Coronary artery (tissue), 2 donors: ENCODE data around the gene TMEM212.

Experiments used
- DNase-seq: peaks from one replicate; pipeline ENCODE4 v3.0.0-alpha.2; 2017; ENCODE audit warnings: low spot score
- H3K27ac ChIP-seq, 2 donors: fragments of 200-600 bp; sonication (generic); one replicate each; pipeline ENCODE4 v1.5.1; 2016 to 2019
- H3K4me3 ChIP-seq: fragments of 200-600 bp; sonication (generic); 2 replicates; pipeline ENCODE4 v1.5.1; 2016; ENCODE audit warnings: mild to moderate bottlenecking, moderate library complexity
- CTCF ChIP-seq: fragments of 200-600 bp; sonication (generic); IDR thresholded peaks from one replicate; pipeline ENCODE4 v1.5.1; 2019; ENCODE audit warnings: antibody characterized with exemption

Gene TMEM212

GRCh38 chr3:171875923-171876412 lies 32.8 kb downstream of the TMEM212 start:
- peak overlapping the region; percentile 60 to 73 for H3K27ac ChIP-seq

GRCh38 chr3:171876680-171877147 lies 33.6 kb downstream of the TMEM212 start:
- peak overlapping the region; percentile 60 to 73 for H3K27ac ChIP-seq
- DNase-seq, result no peak
- no peak overlapping the region for H3K4me3 ChIP-seq
- TF ChIP-seq CTCF, result no peak

More at GRCh38 chr3:171875923-171876412, 32.8 kb downstream of the TMEM212 start:
- no peak for TF ChIP-seq CTCF
- DNase-seq, result no peak
- no peak overlapping the region for H3K4me3 ChIP-seq

GRCh38 chr3:171878461-171879225 lies 35.5 kb downstream of the TMEM212 start:
- TF ChIP-seq CTCF, result no peak
- no peak for DNase-seq
- H3K27ac ChIP-seq, result no peak overlapping the region
- no peak overlapping the region for H3K4me3 ChIP-seq

- no peak overlapping the region for H3K27ac ChIP-seq
- no peak for DNase-seq
- no peak overlapping the region for H3K4me3 ChIP-seq
- no peak for TF ChIP-seq CTCF
These were observed 36.3 kb downstream of the TMEM212 start for GRCh38 chr3:171879472-171879871.

GRCh38 chr3:171880101-171880870 lies 37.1 kb downstream of the TMEM212 start:
- DNase-seq, result no peak
- TF ChIP-seq CTCF, result no peak
- Histone ChIP-seq H3K27ac (no peak overlapping the region), H3K4me3 (no peak overlapping the region)

GRCh38 chr3:171881251-171881650 lies 38.1 kb downstream of the TMEM212 start:
- no peak overlapping the region for H3K4me3 ChIP-seq
- DNase-seq, result no peak
- TF ChIP-seq CTCF, result no peak
- no peak overlapping the region for H3K27ac ChIP-seq
